Measurements from ENCODE around the gene SH3BGRL2. TPM values are rescaled to one million over a fixed set of nuclear protein-coding genes. Genes with fewer than 3 reads are reported as not detected.
"Not testable (repeated sequence)": the region's sequence is repeated elsewhere in the genome, so short reads cannot be mapped to it uniquely, and the experiment has no call there.

The SH3BGRL2 gene
- total and polyA plus RNA-seq, 2 of the 4 experiments (the other 2 are of a cell fraction), result 2.4 to 5.6 TPM

DNA sequence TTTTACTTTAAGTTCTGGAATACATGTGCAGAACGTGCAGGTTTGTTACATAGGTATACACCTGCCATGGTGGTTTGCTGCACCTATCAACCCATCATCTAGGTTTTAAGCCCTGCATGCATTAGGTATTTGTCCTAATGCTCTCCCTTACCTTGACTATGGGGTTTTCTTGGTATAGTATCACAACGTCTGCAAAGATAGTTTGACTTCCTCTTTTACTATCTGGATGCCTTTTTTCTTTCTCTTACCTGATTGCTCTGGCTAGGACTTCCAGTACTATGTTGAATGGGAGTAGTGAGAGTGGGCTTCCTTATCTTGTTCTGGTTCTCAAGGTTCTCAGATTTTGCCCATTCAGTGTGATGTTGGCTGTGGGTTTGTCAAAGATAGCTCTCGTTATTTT, 115.2 kb downstream of the SH3BGRL2 start:
- H3K4me2 ChIP-seq (ENCODE audit: low read depth, low read length); H3K27ac ChIP-seq (ENCODE audit: insufficient read depth, low read length); H3K56ac ChIP-seq (ENCODE audit: extremely low read depth, insufficient read depth, low read length); POLR2A ChIA-PET (ENCODE audit: unreplicated experiment); H3K9ac ChIP-seq (ENCODE audit: low read depth, low read length); intact Hi-C loops (cut with micrococcal nuclease); H3K9me1 ChIP-seq (ENCODE audit: insufficient read depth, low read length); H3K27me3 ChIP-seq (ENCODE audit: control insufficient read depth, insufficient read depth, low read length); DNase-seq; H2BK120ac ChIP-seq (ENCODE audit: low read depth, low read length); dilution Hi-C loops (cut with HindIII; ENCODE audit: low sequenced_read_pairs, unreplicated experiment); H2BK5ac ChIP-seq (ENCODE audit: low read depth, low read length, poor library complexity, severe bottlenecking); CTCF ChIA-PET; H3K36me3 ChIP-seq (ENCODE audit: control insufficient read depth, insufficient read depth, low read length); H3K9me3 ChIP-seq (ENCODE audit: control insufficient read depth, insufficient read depth, low read length); H3K4me1 ChIP-seq (ENCODE audit: control insufficient read depth, insufficient read depth, low read length); ATAC-seq (ENCODE audit: low read depth); in situ Hi-C loops (cut with MboI; ENCODE audit: low sequenced_read_pairs); BruUV-seq (replicated peaks); H4K20me1 ChIP-seq (ENCODE audit: insufficient read depth, low read length); H4K5ac ChIP-seq (ENCODE audit: low read depth, low read length); H3K23ac ChIP-seq (ENCODE audit: low read depth, low read length); H2BK15ac ChIP-seq (ENCODE audit: low read depth, low read length); H2AFZ ChIP-seq (replicated peaks; ENCODE audit: low read length, poor library complexity); H2AK9ac ChIP-seq (replicated peaks; ENCODE audit: low read depth, low read length, poor library complexity); H2AK5ac ChIP-seq (ENCODE audit: low read depth, low read length); H3K4ac ChIP-seq (ENCODE audit: low read depth, low read length); H3K79me1 ChIP-seq (ENCODE audit: low read depth in 1 of 2, low read length in 2 of 2); H3K14ac ChIP-seq (replicated peaks; ENCODE audit: low read depth, low read length); H3K4me3 ChIP-seq (ENCODE audit: insufficient read depth, low read depth, low read length); H2BK20ac ChIP-seq (ENCODE audit: low read depth, low read length); H4K91ac ChIP-seq (ENCODE audit: insufficient read depth, low read depth, low read length); H4K8ac ChIP-seq (ENCODE audit: low read depth in 2 of 2, low read length in 2 of 2); H3K18ac ChIP-seq (ENCODE audit: low read depth, low read length): not testable (repeated sequence)
- no CpG with 5 or more reads among the region's 3 CpGs for WGBS, 2 experiments (ENCODE audit: extremely low coverage in 2 of 2, insufficient read length in 1 of 2)

Measured in IMR-90 (cell line).